Erythroblast (primary cell): ENCODE measurements around the gene EEA1.

Experiments
- GATA1 ChIP-seq: IDR thresholded peaks from 2 replicates; pipeline ENCODE4 v1.6.1; 2011; ENCODE audit warnings: low read depth, mild to moderate bottlenecking, control low read depth, low read length, moderate library complexity
- POLR2A ChIP-seq: IDR thresholded peaks from 2 replicates; pipeline ENCODE4 v1.6.1; 2011; ENCODE audit warnings: mild to moderate bottlenecking, low read length

- TF ChIP-seq POLR2A (no peak), GATA1 (no peak)
Measured at GRCh38 chr12:92814584-92814983, 114.5 kb downstream of the EEA1 start.
